ENCODE results near the gene WDR37.
A peak's percentile ranks its signal among the peaks of the same experiment; 100 is the strongest.

Gene WDR37

GRCh38 chr10:1054684-1055083 lies 1.5 kb upstream of the WDR37 start:
- peaks cover 63% of the 10 kb centered on the region for H3K4me1 ChIP-seq (ENCODE audit: control insufficient read depth, low read length)
- H4K20me1 ChIP-seq (ENCODE audit: control insufficient read depth, insufficient read depth, low read depth, low read length): peaks cover 23% of the 10 kb centered on the region
- H3K4me3 ChIP-seq (ENCODE audit: low read length): peak overlapping the region; percentile 96

GRCh38 chr10:1057106-1057657 lies 997 bp downstream of the WDR37 start:
- peaks cover 100% of the 10 kb centered on the region for H3K79me2 ChIP-seq (ENCODE audit: control insufficient read depth, low read length)
- no peak for TF ChIP-seq CTCF (IDR thresholded peaks at IDR 0.05; ENCODE audit: low read depth, low read length, poor library complexity, severe bottlenecking)
- no peak for TF ChIP-seq EZH2phosphoT487 (IDR thresholded peaks at IDR 0.05; ENCODE audit: borderline replicate concordance, low read length)
- H3K27me3 ChIP-seq (ENCODE audit: control insufficient read depth, low read length): no peaks in the 10 kb centered on the region
- peaks cover 10% of the 10 kb centered on the region; the same call in 1 of the 2 replicates for H3F3A ChIP-seq (ENCODE audit: control insufficient read depth, insufficient read depth)
- peaks cover 76% of the 10 kb centered on the region for H3K36me3 ChIP-seq (ENCODE audit: control insufficient read depth, low read length)
- peak overlapping the region; percentile 81 for H3K27ac ChIP-seq (ENCODE audit: low read depth, low read length)
- H3K4me3 ChIP-seq (ENCODE audit: low read length): peak overlapping the region; percentile 96
- H3K4me1 ChIP-seq (ENCODE audit: control insufficient read depth, low read length): peaks cover 56% of the 10 kb centered on the region
- peak overlapping the region; percentile 78 for H3K4me2 ChIP-seq (ENCODE audit: low read length)
- peaks cover 32% of the 10 kb centered on the region for H4K20me1 ChIP-seq (ENCODE audit: control insufficient read depth, insufficient read depth, low read depth, low read length)
- H3K9me3 ChIP-seq (ENCODE audit: control insufficient read depth, insufficient read depth, low read length): no peaks in the 10 kb centered on the region
- no peaks in the 10 kb centered on the region for H3K9me2 ChIP-seq (replicated peaks; ENCODE audit: control insufficient read depth, low read length)

More at GRCh38 chr10:1054684-1055083, 1.5 kb upstream of the WDR37 start:
- H3K27me3 ChIP-seq (ENCODE audit: control insufficient read depth, low read length): no peaks in the 10 kb centered on the region
- no peaks in the 10 kb centered on the region for H3K9me3 ChIP-seq (ENCODE audit: control insufficient read depth, insufficient read depth, low read length)
- peak overlapping the region; percentile 78 for H3K4me2 ChIP-seq (ENCODE audit: low read length)
- peaks cover 83% of the 10 kb centered on the region for H3K36me3 ChIP-seq (ENCODE audit: control insufficient read depth, low read length)
- H3K79me2 ChIP-seq (ENCODE audit: control insufficient read depth, low read length): peaks cover 99% of the 10 kb centered on the region
- TF ChIP-seq CTCF (IDR thresholded peaks at IDR 0.05; ENCODE audit: low read depth, low read length, poor library complexity, severe bottlenecking) (no peak), EZH2phosphoT487 (IDR thresholded peaks at IDR 0.05; ENCODE audit: borderline replicate concordance, low read length) (no peak)
- H3F3A ChIP-seq (ENCODE audit: control insufficient read depth, insufficient read depth): peaks cover 29% of the 10 kb centered on the region
- no peak overlapping the region for H3K27ac ChIP-seq (ENCODE audit: low read depth, low read length)
- H3K9me2 ChIP-seq (replicated peaks; ENCODE audit: control insufficient read depth, low read length): no peaks in the 10 kb centered on the region

- Histone ChIP-seq H3K36me3 (ENCODE audit: control insufficient read depth, low read length) (peaks cover 70% of the 10 kb centered on the region), H3K4me2 (ENCODE audit: low read length) (peak overlapping the region; percentile 78), H3K4me1 (ENCODE audit: control insufficient read depth, low read length) (peaks cover 48% of the 10 kb centered on the region), H3K9me3 (ENCODE audit: control insufficient read depth, insufficient read depth, low read length) (no peaks in the 10 kb centered on the region), H3K79me2 (ENCODE audit: control insufficient read depth, low read length) (peaks cover 100% of the 10 kb centered on the region), H3F3A (ENCODE audit: control insufficient read depth, insufficient read depth) (peaks cover 7% of the 10 kb centered on the region; the same call in 1 of the 2 replicates), H3K9me2 (replicated peaks; ENCODE audit: control insufficient read depth, low read length) (no peaks in the 10 kb centered on the region), H3K4me3 (ENCODE audit: low read length) (peak overlapping the region; percentile 96), H4K20me1 (ENCODE audit: control insufficient read depth, insufficient read depth, low read depth, low read length) (peaks cover 32% of the 10 kb centered on the region), H3K27me3 (ENCODE audit: control insufficient read depth, low read length) (no peaks in the 10 kb centered on the region), H3K27ac (ENCODE audit: low read depth, low read length) (0 out of 2 replicates have a peak overlapping the region, but pooled peaks have one; percentile 81)
- TF ChIP-seq EZH2phosphoT487 (IDR thresholded peaks at IDR 0.05; ENCODE audit: borderline replicate concordance, low read length) (no peak), CTCF (IDR thresholded peaks at IDR 0.05; ENCODE audit: low read depth, low read length, poor library complexity, severe bottlenecking) (no peak)
Observed at GRCh38 chr10:1058017-1058416, 1.8 kb downstream of the WDR37 start.

All from DOHH2 (cell line).